Stimulated activated CD4-positive, alpha-beta T cell treated with anti-CD3 and anti-CD28 coated beads, Interleukin-12 subunit alpha, Interleukin-12 subunit beta, amount 100 ng/mL, for 4 hours (primary cell): Measurements from ENCODE around the gene SURF4.

ENCODE experiments used
- DNase-seq: peaks from one replicate; pipeline ENCODE4 v3.0.0-alpha.2; 2020

SURF4 gene

DNA sequence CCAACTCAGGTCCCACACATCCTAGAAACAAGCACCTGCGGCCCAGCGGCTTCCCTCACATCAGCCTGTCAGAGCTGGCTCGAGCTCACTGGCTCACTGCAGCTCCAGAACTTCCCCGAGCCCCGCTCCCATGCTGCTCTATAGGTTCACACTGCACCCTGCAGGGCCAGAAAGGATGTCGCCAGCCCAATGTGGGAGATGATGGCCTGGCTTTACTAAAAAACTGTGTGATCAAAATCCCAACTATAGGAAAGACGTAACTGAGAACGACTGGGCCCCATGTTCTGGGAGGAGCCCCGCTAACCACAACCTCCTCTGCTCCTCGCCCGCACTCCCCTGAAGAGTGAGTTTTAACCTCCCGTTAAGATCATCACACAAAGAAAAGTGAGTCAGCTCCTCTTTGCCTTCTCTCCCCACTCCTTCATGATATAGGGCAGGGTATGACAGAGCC is 4.6 kb downstream of the SURF4 start:
- peak; percentile 63 for DNase-seq

DNA sequence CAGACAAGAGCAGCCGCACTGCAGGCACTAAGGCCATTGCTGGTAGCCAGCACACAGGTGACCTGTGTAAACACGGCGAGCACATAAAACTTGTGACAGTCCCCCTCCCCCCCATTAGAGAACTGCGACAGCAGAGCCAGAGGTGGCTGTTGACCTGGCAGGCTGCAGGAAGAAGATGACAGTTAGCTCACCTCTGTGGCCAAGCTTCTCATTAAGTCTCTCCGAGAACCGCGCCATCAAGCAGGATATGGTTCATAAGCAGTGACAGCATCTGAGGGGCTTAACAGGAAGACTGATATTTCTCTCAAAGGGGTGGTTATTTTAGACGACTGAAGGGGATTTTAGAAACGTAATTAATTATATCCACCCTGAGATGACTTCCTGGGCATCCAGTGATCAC is 5.2 kb downstream of the SURF4 start:
- DNase-seq, result no peak

DNA sequence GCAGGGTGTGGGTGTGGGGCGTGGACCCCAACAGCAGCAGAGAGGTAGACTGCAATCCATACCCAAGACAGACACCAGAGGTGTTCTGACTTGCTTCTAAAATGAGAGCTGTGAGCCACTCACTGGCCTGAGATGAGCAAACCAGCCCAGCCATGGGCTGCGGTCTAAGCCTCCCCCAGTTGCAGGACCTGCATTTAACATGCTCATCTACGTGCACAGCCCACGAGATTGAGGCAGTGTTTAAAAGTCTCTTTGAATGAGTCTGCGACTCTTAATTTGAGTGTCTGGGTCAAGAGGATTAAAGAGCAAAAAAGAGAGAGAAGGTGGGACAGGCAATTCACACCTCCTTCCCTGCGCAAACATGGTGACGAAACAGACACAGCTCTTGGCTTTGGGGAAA is 5.9 kb downstream of the SURF4 start:
- no peak for DNase-seq

DNA sequence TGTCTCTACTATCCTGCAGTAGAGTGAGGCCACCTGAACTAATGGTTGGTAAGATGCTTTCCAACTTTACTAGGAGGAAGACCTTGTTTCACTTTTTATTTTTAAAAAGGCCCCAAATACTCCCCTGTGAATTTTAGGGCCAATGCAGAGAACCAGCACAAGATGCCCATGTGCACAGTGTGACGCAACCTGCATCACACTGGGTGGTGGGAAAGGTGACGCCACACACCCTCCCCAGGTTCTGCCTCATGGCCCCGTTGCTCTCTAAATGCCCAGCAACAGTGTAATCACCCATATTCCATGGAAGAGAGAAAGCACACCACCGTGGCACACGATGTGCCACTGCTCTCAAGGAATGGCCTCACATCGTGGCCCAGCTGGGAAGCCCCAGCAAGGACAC is 6.4 kb downstream of the SURF4 start:
- DNase-seq, result no peak

DNA sequence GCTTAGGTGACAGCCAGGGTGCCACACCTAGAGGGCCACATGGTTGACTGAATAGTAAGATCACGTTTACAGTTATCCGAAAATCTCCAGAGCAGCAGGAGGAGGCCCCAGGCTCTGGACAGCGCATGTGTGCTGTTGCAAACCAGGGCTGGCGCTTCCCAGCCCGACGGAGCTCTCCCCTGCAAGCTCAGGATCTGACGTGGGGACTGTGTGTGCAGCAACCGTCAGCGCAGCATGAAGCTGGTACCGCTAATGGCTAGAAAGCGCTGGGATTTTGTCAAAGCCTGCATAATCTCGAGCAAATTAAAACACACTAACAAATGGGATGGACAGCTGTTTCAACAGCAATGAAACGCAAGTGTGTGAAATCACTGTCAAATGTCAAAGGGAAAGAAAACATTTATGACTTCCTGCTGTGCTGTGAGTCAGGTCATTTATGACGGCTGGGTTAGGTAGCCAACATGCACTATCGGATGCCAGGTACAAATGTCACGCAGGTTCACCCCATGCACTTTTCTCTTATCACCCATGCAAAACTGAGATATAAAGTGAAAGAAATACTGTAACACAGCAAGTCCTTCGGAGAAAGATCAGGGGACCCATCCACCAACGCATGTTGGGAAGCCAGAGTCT is 7.5 kb downstream of the SURF4 start:
- DNase-seq, result no peak

DNA sequence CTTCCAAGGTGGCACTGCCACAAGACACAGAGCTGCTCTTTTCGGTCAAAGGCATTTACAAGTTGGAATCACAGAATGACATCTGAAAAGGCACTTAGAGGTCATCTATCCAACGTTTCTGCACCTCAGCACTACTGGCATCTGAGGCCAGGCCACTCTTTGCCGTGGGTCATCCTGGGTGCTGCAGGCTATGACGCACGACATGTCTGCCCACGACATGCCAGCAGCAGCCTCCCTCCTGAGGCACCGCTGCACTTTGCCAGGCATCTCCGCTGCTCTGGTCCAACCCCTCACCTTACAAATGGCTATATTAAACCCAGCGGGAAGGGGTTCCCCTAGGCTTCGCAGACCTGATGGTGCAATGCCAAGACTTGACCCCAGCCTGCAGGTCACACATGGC is 8.1 kb downstream of the SURF4 start:
- DNase-seq, result no peak

DNA sequence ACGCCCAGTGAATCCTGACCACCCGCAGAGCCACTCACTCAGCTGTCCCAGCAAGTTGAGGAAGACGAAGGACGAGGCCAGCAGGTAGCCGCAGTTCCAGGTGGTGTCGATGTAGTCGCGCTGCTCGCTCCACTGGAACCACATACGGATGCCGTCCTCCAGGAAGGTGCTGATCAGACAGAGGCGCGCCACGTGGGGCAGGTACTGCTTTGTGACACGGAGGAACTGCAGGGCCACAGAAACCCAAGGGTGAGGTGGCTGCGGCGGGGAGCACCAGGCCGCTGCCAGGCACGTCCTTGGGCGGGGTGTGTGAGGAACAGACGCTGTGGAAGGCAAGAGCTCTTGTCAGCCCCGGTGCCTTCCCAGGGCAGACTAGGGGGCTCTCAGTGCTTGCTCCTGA is 8.6 kb downstream of the SURF4 start:
- DNase-seq, result no peak

DNA sequence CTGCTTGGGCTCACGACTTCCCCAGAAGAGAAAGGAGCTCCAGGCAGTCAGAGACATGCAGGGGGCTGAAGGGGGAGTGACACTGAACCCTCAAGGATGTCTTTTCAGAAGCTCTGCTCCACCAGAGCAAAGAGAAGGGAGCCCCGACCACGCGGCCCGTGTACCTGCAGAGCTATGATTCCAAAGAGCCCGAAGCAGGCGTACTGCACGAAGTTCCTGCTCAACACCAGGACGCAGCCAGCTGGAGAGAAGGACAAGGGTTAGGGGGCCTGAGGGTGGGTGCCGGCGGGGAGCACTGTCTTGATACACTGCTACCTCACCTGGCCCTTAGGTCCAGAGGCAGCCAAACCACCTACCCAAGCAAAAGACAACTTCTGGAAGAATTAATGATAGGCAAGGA is 9.4 kb downstream of the SURF4 start:
- DNase-seq, result no peak

DNA sequence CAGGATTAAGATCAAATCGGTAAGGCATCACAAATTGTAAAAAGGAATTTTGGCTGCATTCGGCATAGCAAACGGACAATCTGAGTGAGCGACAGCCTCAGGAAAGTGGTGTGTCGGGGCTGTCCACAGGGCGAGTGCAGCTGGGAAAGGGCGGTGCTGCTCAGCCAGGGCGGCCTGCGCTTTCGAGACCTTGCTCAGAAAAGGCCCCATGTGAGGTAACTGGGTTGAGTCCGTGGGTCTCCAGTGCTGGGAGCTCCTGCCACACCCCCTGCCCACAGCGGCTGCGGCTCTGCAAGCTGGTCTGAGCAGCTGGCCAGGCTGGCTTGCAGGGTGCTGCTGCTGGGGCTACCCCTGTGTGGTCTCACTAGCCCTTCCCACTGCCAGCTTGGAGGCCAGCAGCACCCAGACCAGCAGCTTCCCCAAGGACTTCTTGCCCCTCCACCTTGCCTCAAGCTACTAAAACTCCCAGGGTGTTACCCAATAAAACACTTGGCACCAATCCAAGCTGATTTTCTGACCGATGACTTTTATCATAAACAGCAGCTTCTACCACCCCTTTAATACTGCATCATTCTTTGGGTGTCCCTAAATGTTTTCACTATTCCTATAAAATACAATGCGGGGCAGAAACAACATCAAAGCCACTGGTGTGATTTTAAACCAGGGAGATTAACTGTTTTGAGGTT is 13.4 kb downstream of the SURF4 start:
- no peak for DNase-seq

DNA sequence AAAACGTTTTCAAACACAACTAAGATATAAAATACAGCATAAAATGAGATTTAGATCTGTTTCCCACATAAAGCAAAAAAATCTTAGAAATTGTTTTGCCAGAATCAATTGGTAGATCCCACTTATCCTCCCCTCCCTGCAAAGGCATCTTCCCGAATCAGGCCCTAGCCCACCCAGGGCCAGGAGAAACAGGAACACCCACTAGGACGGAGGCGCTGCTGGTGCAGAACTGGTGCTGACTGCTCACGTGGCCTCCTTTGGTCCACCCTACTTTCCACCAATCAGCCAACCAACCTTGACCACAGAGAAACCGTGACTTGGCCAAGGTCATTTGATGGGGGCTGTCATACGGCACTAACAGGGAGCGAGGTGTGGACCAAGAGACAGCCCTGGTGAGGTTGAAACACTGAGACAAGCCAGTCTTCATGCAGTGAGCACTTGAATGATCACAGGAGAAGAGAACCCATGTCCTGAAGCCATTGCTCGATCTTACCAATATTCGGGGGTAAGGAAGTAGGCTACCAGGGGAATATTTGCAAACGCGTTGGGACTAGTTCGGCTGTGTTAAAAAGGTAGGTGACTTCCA is 14.3 kb downstream of the SURF4 start:
- DNase-seq, result no peak

DNA sequence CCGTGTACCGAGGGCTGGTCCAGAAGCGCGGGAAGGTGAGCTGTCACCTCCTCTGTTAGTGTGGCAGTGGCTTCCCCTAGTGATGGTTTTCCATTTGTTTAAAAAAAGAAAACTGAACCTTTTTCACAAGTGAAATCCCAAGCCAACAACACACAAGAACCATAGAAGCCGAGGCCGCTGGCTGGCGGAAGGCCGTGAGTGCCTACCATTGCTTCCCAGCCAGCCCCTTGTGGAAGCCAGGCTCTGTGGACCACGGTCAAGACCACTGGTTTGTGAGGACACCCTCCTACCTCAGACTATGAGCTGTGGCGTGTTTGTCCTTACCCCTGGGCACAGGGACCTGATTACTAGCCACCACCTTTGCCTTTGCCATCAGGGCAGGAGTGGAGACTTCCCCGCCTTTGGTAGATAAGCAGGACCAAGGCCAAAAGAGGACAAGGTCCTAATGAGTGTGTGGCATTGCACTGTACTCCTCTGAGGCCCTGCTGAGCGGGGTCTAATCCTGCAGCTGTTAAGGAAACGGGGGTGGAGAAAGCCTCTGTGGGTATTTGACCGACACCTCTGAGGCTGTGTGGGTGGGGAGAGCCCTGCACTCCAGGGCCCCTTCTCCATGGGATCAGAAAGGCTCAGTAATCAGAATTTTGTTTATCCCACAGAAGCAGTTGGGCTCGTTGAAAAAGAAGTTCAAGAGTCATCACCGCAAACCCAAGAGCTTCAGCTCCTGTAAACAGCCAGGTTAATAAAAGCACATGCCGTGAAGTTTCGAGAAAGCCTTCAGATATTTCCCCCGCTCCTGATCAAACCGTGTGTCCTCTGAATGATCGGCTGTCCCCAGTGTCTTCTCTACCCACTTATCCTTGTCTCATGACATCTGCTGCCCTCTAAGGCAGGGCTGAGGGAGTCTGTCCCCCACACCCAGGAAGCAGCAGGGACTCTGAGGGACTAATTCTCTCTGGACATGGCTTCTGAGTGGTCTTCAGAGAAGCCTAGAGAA is 15.2 kb downstream of the SURF4 start:
- DNase-seq, result no peak

DNA sequence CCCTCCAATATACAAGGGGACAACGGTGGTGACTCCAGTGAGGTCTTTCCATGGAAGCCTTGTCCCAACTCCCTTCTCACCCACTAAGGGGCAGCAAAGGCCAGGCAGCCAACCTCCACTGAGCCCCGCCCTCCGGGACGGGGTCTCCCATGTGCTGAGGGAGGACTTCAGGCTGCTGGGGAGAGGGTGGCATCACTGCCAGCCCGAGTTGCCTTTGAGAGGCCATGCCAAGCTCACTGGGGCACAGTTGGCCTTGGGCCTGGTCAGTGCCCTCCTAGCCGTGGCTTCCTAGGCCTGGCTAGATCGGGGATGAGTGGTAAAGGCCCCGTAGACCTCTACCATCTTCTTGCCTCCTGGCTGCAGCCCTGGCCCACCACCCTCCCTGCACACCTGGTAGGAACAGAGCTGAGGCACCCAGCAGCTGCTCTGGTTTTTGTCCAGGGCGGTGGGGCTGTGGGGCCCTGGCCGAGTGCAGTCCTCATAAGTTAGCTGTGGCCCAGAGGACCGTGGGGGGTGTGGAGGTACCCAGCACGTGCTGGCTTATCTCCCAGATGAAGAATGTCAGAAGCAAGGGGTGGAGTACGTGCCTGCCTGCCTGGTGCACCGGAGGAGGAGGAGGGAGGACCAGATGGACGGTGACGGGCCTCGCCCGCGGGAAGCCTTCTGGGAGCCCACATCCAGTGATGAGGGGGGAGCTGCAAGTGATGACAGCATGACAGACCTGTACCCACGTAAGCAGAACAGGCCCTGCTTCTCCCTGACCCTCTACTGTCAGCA is 16.3 kb downstream of the SURF4 start:
- DNase-seq, result no peak

DNA sequence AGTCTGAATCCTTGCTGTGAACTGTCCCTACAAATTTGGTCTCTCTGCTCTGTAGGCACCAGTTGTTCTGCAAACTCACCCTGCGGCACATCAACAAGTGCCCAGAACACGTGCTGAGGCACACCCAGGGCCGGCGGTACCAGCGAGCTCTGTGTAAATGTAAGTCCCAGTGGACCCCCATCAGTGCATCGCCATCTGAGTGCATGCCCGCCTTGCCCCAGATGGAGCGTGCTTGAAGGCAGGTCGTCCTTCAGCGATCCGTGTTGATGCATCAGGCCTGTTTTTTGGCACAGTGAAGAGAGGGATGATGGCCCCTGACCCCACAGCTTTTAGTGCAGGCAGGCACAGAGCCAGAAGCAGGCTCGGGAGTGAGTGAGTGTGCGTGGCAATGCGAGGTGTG is 18.2 kb downstream of the SURF4 start:
- no peak for DNase-seq

DNA sequence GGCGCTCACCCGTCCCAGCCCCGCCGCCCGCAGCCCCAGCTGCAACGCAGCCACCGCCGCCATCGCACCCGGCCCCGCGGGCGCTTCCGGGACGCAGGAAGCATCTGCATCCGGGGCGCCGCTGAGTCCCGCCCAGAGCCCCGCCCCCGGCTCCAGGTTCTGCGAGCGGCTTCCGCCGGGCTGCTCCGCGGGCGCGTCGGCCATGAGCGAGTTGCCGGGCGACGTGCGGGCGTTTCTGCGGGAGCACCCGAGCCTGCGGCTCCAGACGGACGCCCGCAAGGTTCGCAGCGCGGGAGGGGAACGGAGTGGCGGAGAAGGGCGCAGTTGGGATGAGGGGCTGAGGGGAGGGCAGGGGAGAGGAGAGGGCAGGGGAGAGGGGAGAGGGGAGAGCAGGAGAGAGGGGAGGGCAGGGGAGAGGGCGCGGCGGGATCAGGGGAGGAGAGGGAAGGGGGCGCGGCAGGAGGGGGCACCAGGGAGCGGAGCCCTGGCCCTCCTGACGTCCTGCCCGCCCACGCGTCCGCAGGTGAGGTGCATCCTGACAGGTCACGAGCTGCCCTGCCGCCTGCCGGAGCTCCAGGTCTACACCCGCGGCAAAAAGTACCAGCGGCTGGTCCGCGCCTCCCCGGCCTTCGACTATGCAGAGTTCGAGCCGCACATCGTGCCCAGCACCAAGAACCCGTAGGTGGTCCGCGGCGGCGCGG is 19.3 kb downstream of the SURF4 start, which contains the start of the genes SURF1 and SURF2:
SURF1 (minus strand) TSS at position 97 of the 701 bp plus-strand sequence; CDS start at position 63, 34 bp downstream.
SURF2 (plus strand) TSS at position 160 of the 701 bp plus-strand sequence; CDS start at position 203, 43 bp downstream.
- DNase-seq, result peak; percentile 93

DNA sequence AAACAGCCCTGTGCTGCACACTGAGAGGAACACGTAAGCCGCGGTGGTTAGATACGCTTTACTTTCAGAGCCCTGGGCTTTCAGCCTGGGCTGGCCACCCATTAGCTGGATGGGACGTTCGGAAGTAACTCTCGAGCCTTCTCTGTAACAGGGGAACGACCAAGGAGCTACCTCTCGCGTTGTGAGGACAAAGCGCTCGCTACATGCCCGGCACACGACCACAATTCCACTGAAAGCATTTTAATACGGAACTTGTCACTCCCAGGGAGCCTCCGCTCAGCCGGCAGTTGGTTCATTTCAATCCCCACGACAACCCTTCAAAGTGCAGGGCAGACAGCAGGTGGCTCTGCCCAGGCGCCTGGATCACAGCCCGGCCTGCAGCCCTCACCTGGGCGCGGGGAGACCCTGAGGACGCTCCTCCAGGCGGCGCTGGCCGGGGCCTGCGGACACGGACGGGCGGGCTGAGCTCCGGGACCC is 19.9 kb downstream of the SURF4 start:
- no peak for DNase-seq

DNA sequence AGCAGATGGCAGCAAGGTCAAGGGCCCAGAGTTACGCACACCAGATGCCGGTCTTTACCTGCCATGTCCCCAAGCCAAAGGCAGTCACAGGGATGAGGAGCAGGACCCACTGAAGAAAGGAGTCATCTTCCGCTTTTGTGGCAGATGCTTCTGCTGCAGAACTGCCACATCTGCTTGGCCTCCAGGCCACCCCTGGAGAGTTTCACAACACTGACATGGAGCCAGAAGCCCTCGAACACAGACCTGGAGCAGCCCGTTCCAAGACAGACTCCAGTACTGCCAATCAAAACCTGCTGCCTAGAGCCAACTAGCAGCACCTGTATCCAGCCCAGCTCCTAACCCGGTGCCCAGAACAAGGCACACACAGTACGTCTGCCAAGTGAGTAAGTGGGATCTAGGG is 21.1 kb downstream of the SURF4 start:
- no peak for DNase-seq

DNA sequence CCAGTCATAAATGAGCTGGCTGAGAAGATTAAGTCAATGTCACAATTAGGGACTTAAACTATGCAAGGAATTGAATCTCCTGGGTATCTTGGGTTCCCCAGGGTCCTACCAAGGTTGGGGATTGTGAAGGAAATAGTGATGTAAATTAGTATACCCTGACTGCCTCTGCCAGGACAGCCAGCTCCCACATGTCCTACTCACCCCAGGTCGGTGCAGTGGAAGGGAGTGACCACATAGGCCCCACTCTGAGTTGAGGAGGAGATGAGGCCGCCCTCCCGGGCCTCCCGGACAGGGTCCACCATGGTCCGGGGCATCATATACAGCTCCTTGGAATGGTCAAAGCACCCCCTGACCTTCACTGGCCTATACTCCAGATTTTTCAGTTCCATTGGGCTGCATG is 22.3 kb downstream of the SURF4 start:
- DNase-seq, result no peak

DNA sequence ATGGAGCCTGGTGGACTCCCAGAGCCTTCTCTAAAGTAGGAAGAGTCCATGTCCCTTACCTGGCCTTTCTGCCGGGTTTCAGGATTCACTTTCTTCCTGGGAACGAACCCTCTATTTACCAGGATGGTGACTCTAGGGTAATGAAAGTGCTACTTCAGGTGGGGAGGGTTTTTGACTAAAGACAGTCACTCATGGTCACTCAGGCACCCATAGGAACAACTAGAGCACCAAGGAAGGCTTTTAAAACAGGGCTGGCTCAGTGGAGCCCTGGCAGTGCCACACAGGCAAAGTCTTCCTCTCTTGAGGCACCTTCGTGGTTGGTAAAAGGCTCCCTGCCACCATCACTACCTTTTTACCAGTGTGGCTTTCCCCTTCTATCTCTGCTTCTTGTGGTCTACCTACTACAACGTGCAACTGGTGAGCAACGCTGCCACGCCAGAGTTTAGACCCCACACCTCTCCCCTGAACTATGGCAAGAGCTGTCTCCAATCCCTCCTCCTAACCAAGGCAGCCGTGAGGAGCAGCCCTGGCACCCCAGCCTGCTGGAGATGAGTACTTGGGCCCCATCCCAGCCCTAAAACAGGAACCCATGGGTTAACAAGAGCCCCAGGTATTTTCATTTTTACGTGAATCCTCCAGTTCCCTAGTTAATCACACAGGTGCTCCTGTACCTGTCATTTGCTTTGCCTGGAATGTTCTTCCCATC is 23.1 kb downstream of the SURF4 start:
- no peak for DNase-seq

DNA sequence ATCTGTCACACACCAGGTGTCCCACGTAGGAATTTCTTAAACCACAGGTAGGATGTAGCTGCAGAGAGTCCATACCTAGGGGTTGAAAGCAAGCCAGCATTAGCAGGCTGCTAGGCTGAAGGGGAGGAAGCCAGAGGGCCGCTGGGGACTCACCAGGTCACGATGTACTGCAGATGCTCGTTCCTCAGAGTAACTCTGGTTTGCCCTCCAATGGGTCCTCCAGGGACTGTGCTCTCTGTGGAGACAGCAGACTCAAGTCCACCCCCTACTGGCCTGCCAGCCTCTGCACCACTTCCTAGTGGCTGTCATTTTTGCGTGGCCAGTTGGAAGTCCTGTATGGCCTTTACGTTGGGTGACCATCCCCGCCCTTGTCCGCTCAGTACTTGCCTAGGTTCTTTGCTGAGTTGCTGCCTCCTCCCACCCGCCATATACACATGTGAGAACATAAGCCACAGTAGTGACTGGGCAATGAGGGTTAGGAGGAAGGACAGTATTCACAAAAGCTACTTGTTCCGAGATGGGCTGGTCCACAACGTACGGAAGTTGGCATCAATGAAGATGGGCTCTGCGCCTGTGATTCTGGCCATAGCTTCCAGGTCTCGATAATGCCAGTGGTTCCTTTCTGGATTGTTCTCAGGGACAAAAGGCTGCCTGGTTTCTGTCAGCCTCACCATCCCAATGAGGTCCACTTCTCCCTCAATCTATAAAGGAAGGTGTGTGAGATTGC is 23.8 kb downstream of the SURF4 start:
- no peak for DNase-seq

DNA sequence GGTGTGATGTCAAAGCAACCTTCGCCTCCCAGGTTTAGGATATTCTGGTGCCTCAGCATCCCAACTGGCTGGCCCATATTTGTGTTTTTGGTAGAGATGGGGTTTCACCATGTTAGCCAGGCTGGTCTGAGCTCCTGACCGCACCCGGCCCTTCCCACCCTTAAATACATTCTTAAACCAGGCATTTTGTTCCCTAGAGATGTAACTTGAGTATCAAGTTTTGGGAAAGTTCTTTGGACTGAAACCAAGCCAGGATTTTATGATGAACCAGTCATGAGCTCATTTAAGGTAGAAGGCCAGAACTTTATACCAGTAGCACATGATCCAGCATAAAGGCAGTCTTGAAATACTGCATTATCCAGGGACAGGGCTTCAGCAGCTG is 24.3 kb downstream of the SURF4 start:
- DNase-seq, result no peak
